HCT116 (cell line): ENCODE data around the gene CEND1. TPM values are rescaled to one million over a fixed set of nuclear protein-coding genes. Genes with fewer than 3 reads are reported as not detected.
A peak's percentile ranks its signal among the peaks of the same experiment; 100 is the strongest.

Experiments
- ATAC-seq: fragments of 200-7000 bp; cut with Tn5 transposase; 2 replicates; pipeline ENCODE4 v1.9.1; 2020; ENCODE audit warnings: mild to moderate bottlenecking, moderate library complexity
- BruUV-seq: library from RNA; stranded (reverse); fragments of 400-500 nt; replicated peaks from 2 replicates; lab custom pipeline; 2021; lab: Mats Ljungman, UMichigan
- CTCF ChIA-PET: fragments of 300-600 bp; sonication (Branson Sonifier 250); formaldehyde crosslinking; loops from one replicate; lab custom pipeline; 2021; ENCODE audit warnings: antibody characterized with exemption; lab: Charles Lee
- POLR2A ChIA-PET: fragments of 300-600, 350-600 bp; sonication (Branson Sonifier 250); formaldehyde crosslinking; loops from one replicate; lab custom pipeline; 2021; ENCODE audit warnings: antibody characterized with exemption; lab: Charles Lee
- RAD21 ChIA-PET, 2 experiments: fragments of 300-600 bp; sonication (Branson Sonifier 250); formaldehyde crosslinking; loops; one replicate each; lab custom pipeline; 2023; ENCODE audit warnings: low total read pairs in 2 of 2; ENCODE audit not compliant: uncharacterized antibody in 2 of 2, unreplicated experiment in 2 of 2, low non-redundant PET in 1 of 2; lab: Charles Lee
- DNase-seq: peaks from one replicate; pipeline ENCODE4 v3.0.0-alpha.2; 2010; ENCODE audit warnings: low read depth, low spot score
- H2AFZ ChIP-seq: fragments of 200-600 bp; shearing (Covaris generic), sonication (generic); 2 replicates; pipeline ENCODE4 v1.6.1; 2017; ENCODE audit warnings: low read depth, mixed run types, mixed read lengths, antibody characterized with exemption, low read length; ENCODE audit not compliant: poor library complexity, severe bottlenecking
- H3K27ac ChIP-seq: 2 replicates; pipeline ENCODE4 v1.5.1; 2012; ENCODE audit warnings: low read depth, low read length
- H3K27me3 ChIP-seq: fragments of 200-600 bp; sonication (generic); 2 replicates; pipeline ENCODE4 v1.6.1; 2016; ENCODE audit warnings: mixed run types, low read length, mixed read lengths; ENCODE audit not compliant: insufficient read depth
- H3K36me3 ChIP-seq, 2 experiments: fragments of 200-500 bp in 1 of 2; fragments of 200-600 bp in 1 of 2; sonication (Bioruptor generic) in 1 of 2; sonication (generic) in 1 of 2; 2 replicates each; pipeline versions ENCODE4 v1.5.1 to v1.6.1; 2014 to 2016; ENCODE audit warnings: low read length in 2 of 2, inconsistent platforms in 1 of 2, mixed read lengths in 1 of 2, mixed run types in 1 of 2; ENCODE audit not compliant: insufficient read depth in 2 of 2, control insufficient read depth in 1 of 2
- H3K4me1 ChIP-seq, 2 experiments: fragments of 200-600 bp in 1 of 2; sonication (generic) in 1 of 2; 2 replicates each; pipeline versions ENCODE4 v1.5.1 to v1.6.1; 2012 to 2017; ENCODE audit warnings: low read length in 2 of 2, inconsistent platforms in 1 of 2, mild to moderate bottlenecking in 1 of 2, mixed read lengths in 1 of 2, mixed run types in 1 of 2, moderate library complexity in 1 of 2; ENCODE audit not compliant: insufficient read depth in 2 of 2, control insufficient read depth in 1 of 2
- H3K4me2 ChIP-seq: fragments of 200-600 bp; sonication (generic); 2 replicates; pipeline ENCODE4 v1.6.1; 2017; ENCODE audit warnings: mixed run types, low read length, mixed read lengths
- H3K4me3 ChIP-seq, 2 experiments: fragments of 200-600 bp in 1 of 2; sonication (generic) in 1 of 2; replicated peaks in 1 of 2; 2 replicates each; pipeline ENCODE4 v1.5.1; 2011 to 2016; ENCODE audit warnings: low read length in 2 of 2, control low read depth in 1 of 2, low read depth in 1 of 2, mild to moderate bottlenecking in 1 of 2, mixed read lengths in 1 of 2, mixed run types in 1 of 2
- H3K79me2 ChIP-seq: fragments of 200-600 bp; sonication (generic); 2 replicates; pipeline ENCODE4 v1.6.1; 2017; ENCODE audit warnings: mild to moderate bottlenecking, mixed run types, low read length, moderate library complexity, mixed read lengths; ENCODE audit not compliant: insufficient read depth
- H3K9ac ChIP-seq: fragments of 200-600 bp; sonication (generic); 2 replicates; pipeline ENCODE4 v1.6.1; 2016; ENCODE audit warnings: low read length, mixed read lengths
- H3K9me2 ChIP-seq: fragments of 200-600 bp; sonication (generic), shearing (Covaris generic); 2 replicates; pipeline ENCODE4 v1.6.1; 2017; ENCODE audit warnings: mixed run types, mild to moderate bottlenecking, moderate library complexity; ENCODE audit not compliant: insufficient read depth
- H3K9me3 ChIP-seq, 2 experiments: fragments of 200-500 bp in 1 of 2; fragments of 200-600 bp in 1 of 2; sonication (Bioruptor generic) in 1 of 2; sonication (generic) in 1 of 2; 2 replicates each; pipeline ENCODE4 v1.6.1; 2014 to 2017; ENCODE audit warnings: low read length in 2 of 2, mixed read lengths in 2 of 2, inconsistent platforms in 1 of 2, low read depth in 1 of 2, mild to moderate bottlenecking in 1 of 2, mixed run types in 1 of 2, moderate library complexity in 1 of 2; ENCODE audit not compliant: control insufficient read depth in 1 of 2, insufficient read depth in 1 of 2
- H4K20me1 ChIP-seq: fragments of 200-600 bp; sonication (generic), shearing (Covaris generic); 2 replicates; pipeline ENCODE4 v1.6.1; 2017; ENCODE audit warnings: mixed run types, mild to moderate bottlenecking, moderate library complexity; ENCODE audit not compliant: insufficient read depth
- CBX3 ChIP-seq: IDR thresholded peaks from 2 replicates; pipeline ENCODE4 v1.6.1; 2012; ENCODE audit warnings: low read depth
- CEBPB ChIP-seq: IDR thresholded peaks from 2 replicates; pipeline ENCODE4 v1.6.1; 2012; ENCODE audit warnings: low read depth
- EGR1 ChIP-seq: IDR thresholded peaks from 2 replicates; pipeline ENCODE4 v1.6.1; 2012; ENCODE audit warnings: low read depth
- ELF1 ChIP-seq: IDR thresholded peaks from 2 replicates; pipeline ENCODE4 v1.6.1; 2012; ENCODE audit warnings: low read depth, borderline replicate concordance
- EZH2phosphoT487 ChIP-seq: fragments of 200-600 bp; IDR thresholded peaks from 2 replicates; pipeline ENCODE4 v1.6.1; 2018; ENCODE audit warnings: antibody characterized with exemption, borderline replicate concordance
- FOSL1 ChIP-seq: IDR thresholded peaks from 2 replicates; pipeline ENCODE4 v1.6.1; 2012; ENCODE audit warnings: low read depth
- JUND ChIP-seq: IDR thresholded peaks from 2 replicates; pipeline ENCODE4 v1.6.1; 2012
- SIN3A ChIP-seq: IDR thresholded peaks from 2 replicates; pipeline ENCODE4 v1.6.1; 2012; ENCODE audit warnings: low read depth
- SP1 ChIP-seq: IDR thresholded peaks from 2 replicates; pipeline ENCODE4 v1.6.1; 2012; ENCODE audit warnings: low read depth
- SRF ChIP-seq: IDR thresholded peaks from 2 replicates; pipeline ENCODE4 v1.6.1; 2012; ENCODE audit warnings: low read depth
- TCF7L2 ChIP-seq: IDR thresholded peaks from 2 replicates; pipeline ENCODE4 v1.7.0; 2011; ENCODE audit warnings: borderline replicate concordance, inconsistent platforms; ENCODE audit not compliant: insufficient read depth, insufficient read length; ENCODE audit errors: extremely low read depth
- YY1 ChIP-seq: IDR thresholded peaks from 2 replicates; pipeline ENCODE4 v1.6.1; 2011; ENCODE audit warnings: low read length, low read depth, moderate library complexity, mild to moderate bottlenecking; ENCODE audit not compliant: insufficient replicate concordance; ENCODE audit errors: extremely low read depth
- ZFX ChIP-seq: fragments of 450-650 bp; IDR thresholded peaks from 2 replicates; pipeline ENCODE4 v1.6.1; 2017
- ZNF274 ChIP-seq: fragments of 200-500 bp; sonication (Bioruptor generic); IDR thresholded peaks from 2 replicates; pipeline ENCODE4 v1.6.1; 2014; ENCODE audit warnings: mild to moderate bottlenecking, low read depth, low read length, inconsistent platforms
- intact Hi-C: fragments of 100-400 bp; cut with micrococcal nuclease; formaldehyde crosslinking; loops from 2 replicates; pipeline ENCODE4 v1.10.0; 2022
- total RNA-seq: library from RNA; stranded (reverse); gene quantifications from one replicate; pipeline ENCODE4 v1.2.1, GENCODE V29; 2021; ENCODE audit not compliant: unreplicated experiment
- TF ChIP-seq, protein P1 (sequence below): IDR thresholded peaks from 2 replicates; pipeline ENCODE4 v1.6.1; 2011; ENCODE audit warnings: mild to moderate bottlenecking, low read length, moderate library complexity; ENCODE audit not compliant: insufficient replicate concordance; ENCODE audit errors: extremely low read depth
- TF ChIP-seq, protein P2 (sequence below), 3 experiments: fragments of 200-600 bp in 1 of 3; sonication (generic) in 1 of 3; IDR thresholded peaks in 2 of 3; conservative IDR thresholded peaks in 1 of 3; 2 replicates each; pipeline ENCODE4 v1.5.1; 2012 to 2017; ENCODE audit warnings: low read depth in 2 of 3, low read length in 2 of 3, antibody characterized with exemption in 1 of 3, borderline replicate concordance in 1 of 3, control low read depth in 1 of 3, mild to moderate bottlenecking in 1 of 3, mixed read lengths in 1 of 3, mixed run types in 1 of 3, moderate library complexity in 1 of 3; ENCODE audit not compliant: insufficient read depth in 1 of 3

Gene CEND1
- total RNA-seq, 1 experiment from 2014 or later, result 0.27 TPM

DNA sequence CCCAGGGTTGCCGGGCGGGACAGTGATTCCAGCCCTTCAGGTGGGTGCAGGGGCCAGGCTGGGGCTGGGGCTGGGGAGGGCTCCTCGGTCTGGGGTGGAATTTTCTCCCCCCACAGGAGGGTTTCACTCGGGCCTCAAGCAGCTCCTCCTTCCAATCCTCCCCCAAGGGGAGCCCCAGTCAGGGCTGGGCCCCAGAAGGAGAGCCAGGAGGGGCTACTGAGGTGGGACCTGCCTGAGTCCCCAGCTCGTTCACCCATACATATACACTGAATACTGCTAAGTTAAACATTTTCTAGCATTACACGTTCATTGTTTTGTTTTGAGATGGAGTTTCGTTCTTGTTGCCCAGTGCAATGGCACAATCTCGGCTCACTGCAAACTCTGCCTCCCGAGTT, 36.3 kb upstream of the CEND1 start:
- Histone ChIP-seq H3K27me3 (no peaks in the 10 kb centered on the region), H3K36me3 (no peaks in the 10 kb centered on the region), H2AFZ (no peak overlapping the region), H3K9me2 (no peaks in the 10 kb centered on the region), H3K4me1 (peaks cover 26 to 44% of the 10 kb centered on the region in 2 experiments), H4K20me1 (no peaks in the 10 kb centered on the region), H3K9ac (peak overlapping the region; percentile 76), H3K27ac (peak overlapping the region; percentile 89; the same call in 1 of the 2 replicates), H3K79me2 (peaks cover 10% of the 10 kb centered on the region; the same call in 1 of the 2 replicates), H3K4me3 (peak overlapping the region in 1 of 2 experiments; percentile 65; a peak in 2 of 4 replicates), H3K9me3 (no peaks in the 10 kb centered on the region), H3K4me2 (peak overlapping the region; percentile 100)
- TF ChIP-seq JUND (no peak), CEBPB (no peak), TCF7L2 (no peak), FOSL1 (no peak), SRF (no peak), SP1 (no peak), ELF1 (no peak), CBX3 (no peak), SIN3A (no peak), EGR1 (no peak), ZFX (no peak), YY1 (no peak), ZNF274 (no peak), EZH2phosphoT487 (no peak)
- TF ChIP-seq, protein P1, sequence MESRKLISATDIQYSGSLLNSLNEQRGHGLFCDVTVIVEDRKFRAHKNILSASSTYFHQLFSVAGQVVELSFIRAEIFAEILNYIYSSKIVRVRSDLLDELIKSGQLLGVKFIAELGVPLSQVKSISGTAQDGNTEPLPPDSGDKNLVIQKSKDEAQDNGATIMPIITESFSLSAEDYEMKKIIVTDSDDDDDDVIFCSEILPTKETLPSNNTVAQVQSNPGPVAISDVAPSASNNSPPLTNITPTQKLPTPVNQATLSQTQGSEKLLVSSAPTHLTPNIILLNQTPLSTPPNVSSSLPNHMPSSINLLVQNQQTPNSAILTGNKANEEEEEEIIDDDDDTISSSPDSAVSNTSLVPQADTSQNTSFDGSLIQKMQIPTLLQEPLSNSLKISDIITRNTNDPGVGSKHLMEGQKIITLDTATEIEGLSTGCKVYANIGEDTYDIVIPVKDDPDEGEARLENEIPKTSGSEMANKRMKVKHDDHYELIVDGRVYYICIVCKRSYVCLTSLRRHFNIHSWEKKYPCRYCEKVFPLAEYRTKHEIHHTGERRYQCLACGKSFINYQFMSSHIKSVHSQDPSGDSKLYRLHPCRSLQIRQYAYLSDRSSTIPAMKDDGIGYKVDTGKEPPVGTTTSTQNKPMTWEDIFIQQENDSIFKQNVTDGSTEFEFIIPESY, result no peak
- TF ChIP-seq, protein P2, sequence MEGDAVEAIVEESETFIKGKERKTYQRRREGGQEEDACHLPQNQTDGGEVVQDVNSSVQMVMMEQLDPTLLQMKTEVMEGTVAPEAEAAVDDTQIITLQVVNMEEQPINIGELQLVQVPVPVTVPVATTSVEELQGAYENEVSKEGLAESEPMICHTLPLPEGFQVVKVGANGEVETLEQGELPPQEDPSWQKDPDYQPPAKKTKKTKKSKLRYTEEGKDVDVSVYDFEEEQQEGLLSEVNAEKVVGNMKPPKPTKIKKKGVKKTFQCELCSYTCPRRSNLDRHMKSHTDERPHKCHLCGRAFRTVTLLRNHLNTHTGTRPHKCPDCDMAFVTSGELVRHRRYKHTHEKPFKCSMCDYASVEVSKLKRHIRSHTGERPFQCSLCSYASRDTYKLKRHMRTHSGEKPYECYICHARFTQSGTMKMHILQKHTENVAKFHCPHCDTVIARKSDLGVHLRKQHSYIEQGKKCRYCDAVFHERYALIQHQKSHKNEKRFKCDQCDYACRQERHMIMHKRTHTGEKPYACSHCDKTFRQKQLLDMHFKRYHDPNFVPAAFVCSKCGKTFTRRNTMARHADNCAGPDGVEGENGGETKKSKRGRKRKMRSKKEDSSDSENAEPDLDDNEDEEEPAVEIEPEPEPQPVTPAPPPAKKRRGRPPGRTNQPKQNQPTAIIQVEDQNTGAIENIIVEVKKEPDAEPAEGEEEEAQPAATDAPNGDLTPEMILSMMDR (IDR thresholded peaks at IDR 0.05 in 2 of 3, conservative IDR thresholded peaks at IDR 0.05 in 1 of 3; ENCODE audit: borderline replicate concordance in 1 of 3, insufficient read depth in 1 of 3, low read depth in 2 of 3, low read length in 2 of 3), result no peak
- TSS peak; percentile 31 for BruUV-seq
- ChIA-PET CTCF (no interaction called here), RAD21 (interaction anchor here (0.8 to 1.2 kb wide), 2 partner anchors 9 kb away, joined by 3 read pairs; no protein-coding TSS in a partner anchor), POLR2A (interaction anchor here (0.8 kb wide), 1 partner anchor 8 kb away, joined by 3 read pairs; no protein-coding TSS in a partner anchor)
- DNase-seq, result no peak
- ATAC-seq, result no peak
- intact Hi-C loops, result no loop called here
